WERI-Rb-1 (cell line): Measurements from ENCODE around the gene SHROOM3.

ENCODE experiments used
- DNase-seq: peaks from one replicate; pipeline ENCODE4 v3.0.0-alpha.2; 2020
- H3K27ac ChIP-seq: fragments of 250-450 bp; sonication (Bioruptor Pico); 2 replicates; pipeline ENCODE4 v1.5.1; 2020; ENCODE audit warnings: mild to moderate bottlenecking, moderate library complexity
- H3K27me3 ChIP-seq: fragments of 250-450 bp; sonication (Bioruptor Pico); 2 replicates; pipeline ENCODE4 v1.5.1; 2021; ENCODE audit warnings: mild to moderate bottlenecking, low read depth, moderate library complexity; ENCODE audit not compliant: insufficient read depth, severe bottlenecking
- H3K36me3 ChIP-seq: fragments of 250-450 bp; sonication (Bioruptor Pico); 2 replicates; pipeline ENCODE4 v1.5.1; 2020; ENCODE audit warnings: mild to moderate bottlenecking, moderate library complexity
- H3K4me3 ChIP-seq: 2 replicates; pipeline ENCODE4 v1.5.1; 2011; ENCODE audit warnings: low read depth, mild to moderate bottlenecking, control low read depth, low read length
- H3K9me3 ChIP-seq: fragments of 250-450 bp; sonication (Bioruptor Pico); 2 replicates; pipeline ENCODE4 v1.5.1; 2021; ENCODE audit warnings: mild to moderate bottlenecking, moderate library complexity; ENCODE audit not compliant: severe bottlenecking
- TF ChIP-seq, protein P1 (sequence below): IDR thresholded peaks from 2 replicates; pipeline ENCODE4 v1.5.1; 2011; ENCODE audit warnings: low read depth, mild to moderate bottlenecking, control low read depth, inconsistent platforms, low read length

The SHROOM3 gene

DNA sequence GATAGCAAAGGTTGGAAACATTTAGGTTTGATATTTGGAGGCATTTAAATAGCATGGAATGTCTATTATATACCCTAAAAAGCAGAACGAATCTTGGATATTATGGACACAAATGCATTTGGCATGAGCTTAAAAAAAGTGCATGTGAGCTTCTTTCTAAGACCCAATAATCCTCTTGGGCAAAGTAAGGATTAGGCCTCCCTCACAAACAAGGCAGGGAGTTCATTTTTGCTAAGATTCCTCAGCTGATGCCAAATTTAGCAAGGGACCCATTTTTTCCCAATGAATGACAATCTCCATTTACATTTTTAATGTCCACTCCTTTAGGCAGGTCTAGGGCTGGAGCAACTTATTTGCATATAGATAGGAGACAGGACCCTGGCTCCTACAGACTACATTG is 263.1 kb downstream of the SHROOM3 start:
- no peak for DNase-seq
- Histone ChIP-seq H3K36me3 (no peaks in the 10 kb centered on the region), H3K27ac (no peak overlapping the region), H3K9me3 (no peaks in the 10 kb centered on the region), H3K27me3 (no peaks in the 10 kb centered on the region), H3K4me3 (no peak overlapping the region)
- TF ChIP-seq, protein P1, sequence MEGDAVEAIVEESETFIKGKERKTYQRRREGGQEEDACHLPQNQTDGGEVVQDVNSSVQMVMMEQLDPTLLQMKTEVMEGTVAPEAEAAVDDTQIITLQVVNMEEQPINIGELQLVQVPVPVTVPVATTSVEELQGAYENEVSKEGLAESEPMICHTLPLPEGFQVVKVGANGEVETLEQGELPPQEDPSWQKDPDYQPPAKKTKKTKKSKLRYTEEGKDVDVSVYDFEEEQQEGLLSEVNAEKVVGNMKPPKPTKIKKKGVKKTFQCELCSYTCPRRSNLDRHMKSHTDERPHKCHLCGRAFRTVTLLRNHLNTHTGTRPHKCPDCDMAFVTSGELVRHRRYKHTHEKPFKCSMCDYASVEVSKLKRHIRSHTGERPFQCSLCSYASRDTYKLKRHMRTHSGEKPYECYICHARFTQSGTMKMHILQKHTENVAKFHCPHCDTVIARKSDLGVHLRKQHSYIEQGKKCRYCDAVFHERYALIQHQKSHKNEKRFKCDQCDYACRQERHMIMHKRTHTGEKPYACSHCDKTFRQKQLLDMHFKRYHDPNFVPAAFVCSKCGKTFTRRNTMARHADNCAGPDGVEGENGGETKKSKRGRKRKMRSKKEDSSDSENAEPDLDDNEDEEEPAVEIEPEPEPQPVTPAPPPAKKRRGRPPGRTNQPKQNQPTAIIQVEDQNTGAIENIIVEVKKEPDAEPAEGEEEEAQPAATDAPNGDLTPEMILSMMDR, result no peak

DNA sequence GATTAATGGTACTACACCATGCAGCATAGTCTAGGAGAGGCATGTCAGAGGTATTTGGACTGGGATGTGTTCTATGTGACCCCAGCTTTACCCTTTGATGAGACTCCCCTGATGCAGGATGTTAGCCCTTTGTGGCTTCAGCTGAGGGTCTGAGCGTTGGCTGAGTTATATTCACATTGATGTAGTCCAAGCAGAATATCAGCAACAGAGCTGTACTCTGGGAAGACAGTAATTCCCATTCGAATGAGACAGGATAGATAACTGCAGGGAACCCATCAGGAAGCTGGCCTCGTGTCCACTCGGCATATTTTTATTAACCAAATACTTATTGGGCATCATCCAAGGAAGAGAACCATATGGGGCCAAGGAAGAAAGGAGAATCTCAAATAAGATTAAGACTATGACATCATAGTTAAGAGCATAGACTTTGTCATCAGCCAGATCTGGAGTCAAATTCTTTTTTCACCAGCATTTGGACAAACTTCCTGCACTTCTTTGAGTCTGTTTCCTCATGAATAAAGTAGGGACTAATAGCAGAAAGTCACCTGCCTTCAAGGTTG is 264.8 kb downstream of the SHROOM3 start:
- Histone ChIP-seq H3K36me3 (no peaks in the 10 kb centered on the region), H3K4me3 (no peak overlapping the region), H3K9me3 (no peaks in the 10 kb centered on the region), H3K27me3 (no peaks in the 10 kb centered on the region), H3K27ac (no peak overlapping the region)
- TF ChIP-seq, protein P1, result no peak
- DNase-seq, result no peak

DNA sequence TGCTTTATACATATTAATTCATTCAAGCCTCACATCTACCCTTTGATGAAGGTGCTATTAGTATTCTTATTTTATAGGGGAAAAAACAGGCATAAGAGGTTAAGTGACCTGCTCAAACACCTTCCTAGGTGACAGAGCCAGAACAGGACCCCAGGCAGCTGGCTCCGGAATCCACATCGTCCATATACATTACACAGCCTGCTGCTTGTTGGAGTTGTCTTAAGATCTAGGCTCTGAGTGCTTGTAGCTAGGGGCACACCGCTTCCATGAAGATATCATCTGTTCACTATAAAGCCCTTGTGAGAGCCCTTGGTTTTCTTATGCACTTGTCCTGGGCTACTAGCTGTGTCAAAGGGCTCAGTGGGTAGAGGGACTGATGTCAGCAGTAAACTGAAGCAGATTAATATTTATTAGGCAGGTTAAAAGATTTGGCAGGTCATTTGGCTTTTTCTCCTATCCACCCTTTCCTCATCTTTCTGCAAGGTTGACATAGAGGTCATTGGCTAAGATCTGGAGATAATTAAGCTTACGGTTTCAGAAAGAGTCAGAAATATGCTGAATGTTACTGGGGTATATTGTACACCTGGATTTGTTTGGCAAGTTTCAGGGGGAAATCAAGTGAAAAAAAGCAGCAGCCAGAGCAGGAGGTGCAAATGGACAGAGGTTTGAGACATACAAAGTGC is 267.6 kb downstream of the SHROOM3 start:
- Histone ChIP-seq H3K27ac (no peak overlapping the region), H3K36me3 (no peaks in the 10 kb centered on the region), H3K27me3 (no peaks in the 10 kb centered on the region), H3K4me3 (no peak overlapping the region), H3K9me3 (no peaks in the 10 kb centered on the region)
- TF ChIP-seq, protein P1, result no peak
- DNase-seq, result no peak

DNA sequence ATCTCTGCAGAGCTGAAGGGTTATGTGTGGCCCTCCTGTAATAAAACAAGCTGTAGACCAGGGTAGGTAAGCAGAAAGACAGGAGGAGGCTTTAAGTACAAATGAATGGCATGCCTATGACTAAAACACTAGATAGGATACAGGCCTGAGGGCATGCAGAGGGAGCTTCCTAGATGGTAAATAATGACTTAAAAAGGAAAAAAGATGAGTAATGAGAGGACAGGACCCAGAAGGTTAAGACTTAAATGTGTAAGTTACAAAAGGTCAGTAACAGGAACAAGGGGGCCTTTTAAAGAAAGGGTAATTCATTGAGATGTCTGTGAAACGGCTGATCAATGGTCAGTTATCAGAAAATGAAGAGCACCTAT is 268.1 kb downstream of the SHROOM3 start:
- Histone ChIP-seq H3K4me3 (no peak overlapping the region), H3K27me3 (no peaks in the 10 kb centered on the region), H3K36me3 (no peaks in the 10 kb centered on the region), H3K27ac (no peak overlapping the region), H3K9me3 (no peaks in the 10 kb centered on the region)
- TF ChIP-seq, protein P1, result no peak
- DNase-seq, result no peak

DNA sequence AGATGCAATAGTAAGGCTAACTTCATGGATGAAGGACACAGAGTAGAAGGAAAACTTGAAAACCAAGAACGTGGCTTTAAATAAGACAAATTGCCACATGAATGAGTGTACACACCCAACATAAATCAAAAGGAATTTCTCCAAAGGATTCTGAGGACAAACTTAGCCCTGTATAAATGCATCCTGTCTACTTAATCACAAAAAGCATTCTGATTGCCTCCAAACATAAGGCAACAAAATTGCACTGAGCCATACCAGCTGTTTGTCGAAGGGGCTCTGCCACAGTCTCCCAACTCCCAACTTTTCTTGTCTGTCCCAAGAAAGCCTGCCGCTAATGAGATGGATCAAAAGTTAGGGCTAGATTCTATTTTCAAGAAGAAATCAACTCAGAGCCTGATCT is 268.6 kb downstream of the SHROOM3 start:
- H3K27ac ChIP-seq, result no peak overlapping the region
- H3K36me3 ChIP-seq, result no peaks in the 10 kb centered on the region
- no peak overlapping the region for H3K4me3 ChIP-seq
- no peak for DNase-seq
- no peaks in the 10 kb centered on the region for H3K27me3 ChIP-seq
- TF ChIP-seq, protein P1, result no peak
- no peaks in the 10 kb centered on the region for H3K9me3 ChIP-seq
